NCI-H2227 (cell line): ENCODE measurements around the gene STIMATE.

Source experiments
- DNase-seq: peaks from one replicate; lab custom pipeline; 2025; ENCODE audit not compliant: unreplicated experiment; lab: John Stamatoyannopoulos, UW

The STIMATE gene

DNA sequence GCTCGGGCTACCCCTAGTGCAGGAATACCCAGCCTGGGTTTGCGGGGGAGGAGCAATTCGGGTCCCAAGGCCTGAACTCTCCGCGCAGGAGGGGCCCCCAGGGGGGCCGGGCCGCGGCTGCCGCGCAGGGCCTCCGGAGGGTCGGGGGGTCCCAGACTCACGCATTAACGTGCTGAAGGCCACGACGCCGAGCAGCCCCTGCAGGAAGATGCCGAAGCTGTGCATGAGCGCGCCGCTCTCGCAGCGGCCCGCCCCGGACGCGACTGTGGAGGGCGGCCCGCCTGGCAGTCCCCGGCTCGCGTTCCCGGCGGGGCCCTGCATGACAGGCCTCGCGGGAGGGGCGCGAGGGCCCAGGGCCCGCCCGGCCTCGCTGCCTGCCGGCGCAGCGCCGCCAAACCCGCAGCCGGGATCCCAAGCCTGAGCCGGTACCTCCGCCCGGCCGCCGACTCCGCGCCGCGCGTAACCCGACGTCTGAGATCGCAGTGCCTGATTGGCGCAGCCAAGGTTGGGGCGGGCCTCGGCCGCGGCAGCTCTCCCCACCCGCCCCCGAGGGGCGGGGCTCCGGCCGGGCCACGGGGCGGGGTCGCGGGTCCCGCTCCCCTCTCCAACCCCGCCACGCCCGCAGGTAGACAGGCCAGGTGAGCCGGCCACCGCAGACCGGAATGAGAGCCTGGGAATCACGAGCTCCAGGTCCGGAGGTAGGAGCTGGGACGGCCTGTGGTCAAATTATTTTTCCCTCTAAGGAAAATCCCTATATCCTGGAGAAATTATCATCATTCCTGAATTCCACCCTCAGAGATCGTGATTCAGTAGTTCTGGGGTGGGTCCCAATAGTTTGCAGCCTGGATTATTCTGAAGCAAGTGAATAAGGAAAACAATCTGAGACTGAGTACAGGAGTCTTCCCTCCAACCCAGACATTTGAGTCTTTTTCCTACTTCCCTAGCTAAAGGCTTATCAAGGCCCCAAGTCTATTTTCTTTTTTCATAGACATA lies at the start of gene STIMATE:
Gene STIMATE, minus strand, starts transcription at position 419 of the 993 bp plus-strand sequence. Its CDS starts 98 bp downstream, at position 321.
- DNase-seq = peak; percentile 83

DNA sequence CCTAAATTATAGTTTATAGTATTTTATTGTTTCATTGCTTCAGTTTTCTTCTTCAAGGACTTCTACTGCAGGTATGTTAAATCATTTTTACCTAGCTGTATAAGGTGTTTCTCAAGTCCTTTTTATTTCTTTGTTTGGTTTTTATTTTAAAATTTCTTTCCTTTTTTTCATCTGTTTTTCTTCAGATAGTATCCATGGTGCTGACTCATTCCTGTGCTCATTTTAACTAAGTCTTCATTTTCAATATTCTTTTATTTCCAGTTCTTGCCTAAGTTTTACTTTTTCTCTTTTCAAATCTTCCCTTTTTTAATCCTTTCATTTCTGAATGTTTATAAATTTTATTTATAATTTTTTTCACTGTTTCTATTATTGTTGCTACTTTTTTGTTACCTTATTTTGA lies 42.3 kb upstream of the STIMATE start:
- no peak for DNase-seq

DNA sequence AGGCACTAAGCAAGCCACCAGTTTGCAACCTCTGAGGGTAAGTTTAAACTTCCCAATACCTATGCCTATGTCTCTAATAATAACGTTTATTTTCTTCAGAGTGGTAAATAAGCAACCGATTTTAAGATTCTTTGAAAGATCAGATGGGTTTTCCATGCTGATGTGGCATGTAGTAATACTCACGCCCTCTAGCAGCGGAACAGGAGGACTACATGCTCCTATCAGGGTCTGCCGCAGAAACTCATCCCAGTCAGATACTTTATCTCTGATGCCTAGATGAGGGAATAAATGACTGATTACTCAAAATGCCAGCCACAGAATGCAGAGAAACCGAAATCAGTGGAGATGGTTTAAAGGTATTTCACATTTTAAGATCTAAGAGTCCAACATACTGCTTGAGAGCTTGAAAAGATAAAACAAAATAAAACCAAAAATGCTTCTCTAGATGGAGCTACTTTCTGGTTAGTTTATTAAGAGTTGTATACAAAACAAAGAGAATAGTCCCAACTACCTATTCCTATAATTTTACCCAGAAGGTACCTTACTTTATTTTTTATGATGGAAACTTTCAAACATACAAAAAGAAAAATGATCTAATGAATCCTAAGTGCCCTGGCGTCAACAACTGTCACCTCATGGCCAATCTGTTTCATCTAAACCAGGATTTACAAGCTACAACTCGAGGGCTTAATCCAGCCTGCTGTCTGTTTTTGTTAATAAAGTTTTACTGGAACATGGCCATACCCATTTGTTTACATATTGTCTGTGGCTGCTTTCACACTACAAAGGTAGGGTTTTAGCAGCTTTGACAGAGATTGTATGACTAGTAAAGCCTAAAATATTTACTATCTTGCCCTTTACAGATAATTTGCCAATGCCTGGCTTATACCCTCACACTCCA lies 37.5 kb upstream of the STIMATE start:
- peak; percentile 30 for DNase-seq

DNA sequence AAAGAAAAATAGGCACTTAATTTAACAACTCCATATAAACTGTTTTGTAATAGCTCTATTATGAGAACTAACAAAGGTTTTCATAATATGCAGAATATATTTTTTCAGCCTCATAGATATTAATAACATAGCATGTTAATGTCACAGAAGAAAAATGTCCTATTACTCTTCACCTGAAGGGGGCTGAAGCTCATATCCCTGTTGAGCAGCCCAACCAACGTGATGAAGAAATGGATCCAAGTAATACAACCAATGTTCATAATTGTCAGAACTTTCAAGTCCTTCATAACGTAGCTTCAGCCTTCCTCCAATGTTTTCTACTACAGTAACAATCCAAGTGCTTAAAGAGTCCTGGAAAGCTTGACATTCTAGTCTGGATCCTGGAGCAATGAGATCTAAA lies 34.5 kb upstream of the STIMATE start:
- no peak for DNase-seq

DNA sequence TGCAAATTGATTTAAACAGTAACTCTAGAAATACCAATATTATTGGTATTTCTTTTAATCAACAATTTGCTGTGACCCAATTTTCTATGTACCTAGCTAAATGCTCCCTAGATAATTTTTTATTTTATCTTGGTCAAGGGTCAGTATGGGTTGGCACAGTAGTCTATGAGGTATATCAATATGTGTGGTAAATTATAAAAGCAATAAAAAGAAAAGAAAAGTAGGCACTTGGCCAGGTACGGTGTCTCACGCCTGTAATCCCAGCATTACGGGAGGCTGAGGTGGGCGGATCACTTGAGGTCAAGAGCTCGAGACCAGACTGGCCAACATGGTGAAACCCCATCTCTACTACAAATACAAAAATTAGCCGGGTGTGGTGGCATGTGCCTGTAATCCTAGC lies 34.0 kb upstream of the STIMATE start:
- no peak for DNase-seq

DNA sequence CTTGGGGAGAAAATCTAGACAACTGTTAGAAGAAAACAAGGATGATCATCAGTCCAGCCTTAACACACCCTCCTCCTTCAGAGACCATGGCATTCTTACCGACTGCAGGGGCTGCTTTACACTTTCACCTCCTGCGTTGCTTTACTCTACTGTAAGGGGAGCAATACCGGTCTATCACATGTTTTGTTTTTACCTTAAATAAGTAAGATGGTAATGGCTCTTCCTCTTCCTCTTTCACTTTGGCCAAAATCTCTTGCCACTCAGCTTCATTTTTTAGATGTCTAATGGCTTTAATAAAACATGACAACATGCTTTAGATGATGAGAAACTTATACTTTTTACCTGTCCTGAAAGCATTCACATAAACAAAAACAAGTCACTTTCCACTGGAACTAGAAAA lies 33.4 kb upstream of the STIMATE start:
- DNase-seq = no peak

DNA sequence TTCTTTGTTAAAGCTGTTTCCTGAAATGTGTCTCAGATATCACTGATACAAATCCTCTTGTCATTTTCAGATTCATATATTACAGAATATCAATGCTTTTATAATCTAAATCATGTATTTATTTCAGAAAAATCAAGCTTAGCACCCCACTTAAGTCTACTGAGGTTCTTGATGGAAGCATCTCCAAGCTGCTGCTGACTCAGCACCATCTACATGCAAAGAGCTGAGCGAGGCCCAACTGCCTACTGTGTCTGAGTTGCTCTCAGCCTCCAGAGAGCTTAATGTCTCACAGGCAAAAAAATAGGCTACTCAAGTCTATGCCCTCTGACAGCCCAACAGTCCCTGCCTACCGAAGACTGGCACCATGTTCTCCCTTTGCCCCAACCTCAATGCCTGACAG lies 29.2 kb upstream of the STIMATE start:
- DNase-seq = no peak

DNA sequence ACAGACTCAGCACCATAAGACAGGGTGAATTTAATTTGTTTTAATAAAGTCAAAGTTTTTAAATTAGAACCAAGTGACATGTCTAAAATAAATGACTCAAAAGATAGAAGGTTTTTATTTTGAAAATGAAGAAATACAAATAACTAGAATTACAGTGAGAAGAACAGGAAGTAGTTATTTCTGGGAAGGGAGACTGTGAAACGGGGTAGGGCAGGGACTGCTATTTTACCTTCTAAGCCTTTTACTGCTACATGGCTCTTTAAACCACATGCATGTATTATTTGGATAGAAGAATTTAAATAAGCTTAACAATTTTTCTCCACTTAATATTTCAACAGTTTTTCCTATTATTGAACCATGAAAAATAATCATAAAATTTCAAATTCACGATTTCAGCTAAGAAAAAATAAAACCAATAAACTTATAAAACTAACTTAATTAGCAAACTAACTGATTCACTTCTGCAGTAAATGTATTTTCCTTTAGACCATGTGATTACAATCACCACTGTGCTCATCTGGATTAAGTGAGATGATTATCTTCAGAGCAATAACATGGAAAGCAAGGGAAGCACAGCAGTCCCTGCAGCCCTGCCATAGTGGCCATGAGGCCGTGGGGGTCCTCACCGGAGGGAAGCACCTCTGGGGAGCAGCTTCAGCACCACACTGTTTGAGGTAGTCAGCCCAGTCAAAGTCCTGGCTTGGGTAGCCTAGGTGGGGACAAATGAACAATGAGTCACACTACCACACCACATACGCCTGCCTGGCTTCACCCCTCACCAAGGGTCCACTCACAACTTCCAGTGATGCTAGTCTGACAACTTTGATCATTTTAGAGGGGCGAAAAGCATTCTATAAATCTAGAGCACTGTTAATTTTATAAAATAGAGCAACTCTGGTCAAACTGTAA lies 28.3 kb upstream of the STIMATE start:
- no peak for DNase-seq

DNA sequence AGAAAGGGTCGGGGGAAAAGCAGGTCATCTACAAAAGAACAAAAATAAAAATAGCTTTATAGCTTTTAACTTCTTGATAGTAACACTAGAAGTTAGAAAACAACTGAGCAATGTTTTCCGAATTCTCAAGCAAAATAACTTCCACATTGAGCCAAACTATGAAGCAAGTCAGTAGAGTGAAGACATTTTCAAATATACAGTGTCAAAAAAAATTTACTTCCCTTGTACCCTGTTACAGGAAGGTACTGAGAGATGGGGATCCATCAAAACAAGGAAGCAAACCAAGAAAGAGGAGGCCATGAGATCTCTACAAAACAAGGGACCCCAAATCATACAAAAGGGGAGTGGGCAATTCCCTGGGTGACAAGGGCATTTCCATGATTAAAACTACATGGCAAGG lies 26.6 kb upstream of the STIMATE start:
- no peak for DNase-seq

DNA sequence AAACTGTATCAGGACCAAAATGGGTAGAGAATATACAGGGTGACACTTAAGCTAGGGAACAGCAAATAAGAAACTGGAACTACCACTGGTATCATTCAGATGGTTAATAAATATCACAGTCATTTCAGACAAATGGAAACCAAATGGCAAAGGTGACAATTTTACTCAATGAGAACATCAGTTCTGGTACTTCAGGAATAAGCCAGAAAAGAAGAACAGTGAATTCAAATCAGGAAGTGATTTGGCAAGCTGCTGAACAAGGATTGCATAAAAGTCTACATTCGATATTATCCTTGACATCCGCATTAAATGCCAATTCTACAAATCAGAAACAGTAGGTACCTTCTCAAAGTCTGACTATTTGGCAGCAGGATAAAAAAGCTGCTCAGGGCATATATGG lies 23.5 kb upstream of the STIMATE start:
- DNase-seq = no peak

DNA sequence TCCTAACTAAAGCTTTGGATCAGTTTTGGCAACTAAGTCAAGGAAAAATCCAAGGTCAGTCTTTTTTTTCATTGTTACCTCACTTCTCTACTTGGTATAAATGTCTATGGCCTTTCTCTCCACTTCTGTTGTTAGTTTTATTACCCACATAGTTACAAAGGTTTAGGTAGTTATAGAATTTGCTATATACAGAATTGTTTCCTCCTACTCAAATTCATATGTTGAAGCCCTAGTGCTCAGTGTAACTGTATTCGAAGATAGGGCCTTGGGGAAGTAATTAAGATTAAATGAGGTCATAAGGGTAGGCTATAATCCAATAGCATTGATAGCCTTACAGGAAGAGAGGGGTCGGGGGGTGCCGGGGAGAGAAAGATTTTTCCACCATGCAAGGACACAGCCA lies 19.7 kb upstream of the STIMATE start:
- no peak for DNase-seq

DNA sequence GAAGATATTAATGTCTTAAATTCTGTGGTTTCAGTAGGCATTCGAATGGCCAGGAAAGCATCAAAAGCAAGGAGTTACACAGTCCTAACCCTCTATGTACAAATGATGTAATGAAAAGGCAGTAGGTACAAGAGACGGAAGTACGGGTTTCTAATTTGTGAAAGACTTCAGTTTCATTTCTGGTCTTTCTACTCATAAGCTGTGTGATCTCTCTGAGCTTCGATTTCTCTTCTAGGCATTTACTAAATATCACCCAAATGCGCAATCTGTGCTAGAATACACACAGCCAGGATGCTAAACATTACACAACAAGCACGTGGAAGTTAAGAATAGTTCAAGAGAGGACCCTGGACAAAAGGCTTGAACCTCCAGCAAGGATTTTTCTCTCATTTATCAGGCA lies 17.9 kb upstream of the STIMATE start:
- no peak for DNase-seq

DNA sequence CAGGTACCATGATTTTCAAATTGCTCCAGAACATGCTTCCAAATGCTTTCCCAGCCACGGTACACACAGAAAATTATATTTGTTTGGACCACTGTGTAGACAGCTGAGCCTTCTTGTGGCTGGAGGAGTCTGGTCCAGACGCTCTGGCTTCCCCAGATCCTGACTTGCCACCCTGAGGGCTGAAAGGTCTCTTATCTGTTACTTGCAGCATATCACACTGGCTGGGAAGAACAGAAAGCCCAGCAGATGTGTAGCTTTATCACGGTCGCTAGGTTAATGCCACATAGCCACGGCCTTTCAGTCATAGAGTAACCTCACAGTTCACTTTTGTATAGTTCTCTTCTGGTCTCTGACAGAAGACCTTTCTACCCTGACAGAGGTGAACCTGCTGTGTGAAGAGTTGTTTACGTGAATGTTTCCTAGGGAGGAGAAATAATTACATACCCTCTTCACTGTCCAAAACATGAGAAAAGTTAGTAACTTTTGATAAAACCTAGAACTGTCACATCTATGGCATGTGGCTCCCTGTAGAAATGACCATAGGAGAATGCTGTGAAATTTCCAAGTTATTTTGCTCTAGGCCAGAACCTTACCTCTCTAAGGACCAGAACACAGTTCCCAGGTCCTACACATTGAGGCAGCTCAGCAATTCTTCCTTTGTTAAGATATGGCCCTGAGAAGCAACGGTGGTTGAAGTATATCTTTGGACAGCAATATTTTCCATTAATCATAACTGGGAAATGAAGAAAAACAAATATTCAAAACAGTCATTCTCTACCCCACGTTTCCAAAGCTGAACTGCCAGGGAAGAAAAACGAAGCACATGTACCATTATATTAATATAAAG lies 15.8 kb upstream of the STIMATE start:
- no peak for DNase-seq

DNA sequence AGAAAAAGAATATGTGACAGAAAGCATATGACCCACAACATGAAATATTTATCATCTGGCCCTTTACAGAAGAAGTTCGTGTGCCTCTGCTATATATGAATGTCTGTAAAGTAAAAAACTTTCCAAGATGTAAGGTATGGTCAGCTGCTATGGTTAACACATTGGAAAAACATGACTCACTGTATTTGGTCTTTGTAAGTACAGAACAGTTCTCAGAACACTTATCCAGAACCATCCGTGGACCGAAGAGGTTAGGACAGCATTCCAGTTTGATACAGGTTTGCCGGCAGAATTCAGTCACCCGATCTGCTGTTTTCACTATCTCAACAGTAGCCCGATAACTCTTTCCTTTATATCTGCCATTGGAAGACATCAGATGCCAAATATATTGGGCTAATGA lies 13.5 kb upstream of the STIMATE start:
- DNase-seq = no peak

DNA sequence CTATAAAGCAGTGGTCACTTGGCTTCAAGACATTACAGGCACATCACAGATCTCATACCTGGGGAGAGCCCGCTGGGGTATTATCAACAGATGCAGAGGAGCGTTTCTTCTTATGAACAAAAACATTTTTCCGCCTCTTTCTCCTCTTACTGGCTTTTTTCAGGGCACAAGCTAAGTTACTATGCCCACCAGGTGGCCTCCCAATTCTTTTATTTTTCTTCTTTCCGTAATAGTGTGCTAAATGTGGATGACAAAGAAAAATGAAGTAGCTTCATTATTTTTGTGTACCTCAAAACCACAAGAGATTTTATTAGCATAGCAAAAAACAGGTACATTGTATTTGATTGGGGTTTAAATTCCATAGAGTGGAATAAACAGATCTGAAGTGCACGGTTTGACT lies 10.1 kb upstream of the STIMATE start:
- no peak for DNase-seq

DNA sequence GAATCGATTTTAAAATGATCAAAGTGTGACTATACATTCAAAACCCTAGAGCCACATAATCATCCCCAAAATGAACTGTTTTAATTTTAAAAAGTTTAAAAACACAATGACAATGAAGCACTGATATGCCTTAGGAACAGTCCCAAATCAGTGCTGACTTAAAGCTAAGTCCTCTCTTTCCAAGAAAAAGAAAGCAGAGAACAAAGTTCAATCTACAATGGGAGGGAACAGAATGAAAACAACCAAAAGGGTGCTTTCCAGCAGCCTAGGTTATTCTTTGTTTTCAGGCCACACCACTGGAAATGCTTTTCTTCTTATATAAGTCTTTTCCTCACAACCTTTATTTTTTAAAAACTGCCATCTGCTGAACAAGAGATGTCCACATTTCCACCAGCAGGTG lies 7.2 kb upstream of the STIMATE start:
- DNase-seq = no peak

DNA sequence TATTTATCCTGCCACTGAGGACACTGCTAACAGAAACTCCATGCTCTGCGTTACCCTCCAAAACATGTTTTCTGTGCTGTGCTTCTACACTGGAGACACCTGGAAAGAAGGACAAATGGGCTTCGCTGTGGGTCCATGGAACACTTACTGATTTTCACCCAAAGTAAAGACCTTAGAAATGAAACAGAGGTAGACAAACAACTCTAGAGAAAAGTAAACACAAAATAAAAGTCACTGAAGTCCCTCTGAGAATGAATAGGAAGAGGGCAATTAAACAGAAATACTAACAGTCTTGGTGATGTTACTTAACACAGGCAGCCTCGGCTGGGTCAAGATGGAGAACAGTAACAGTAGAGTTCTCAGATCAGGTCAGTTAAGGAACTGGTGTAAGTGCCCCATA lies 6.7 kb upstream of the STIMATE start:
- no peak for DNase-seq

DNA sequence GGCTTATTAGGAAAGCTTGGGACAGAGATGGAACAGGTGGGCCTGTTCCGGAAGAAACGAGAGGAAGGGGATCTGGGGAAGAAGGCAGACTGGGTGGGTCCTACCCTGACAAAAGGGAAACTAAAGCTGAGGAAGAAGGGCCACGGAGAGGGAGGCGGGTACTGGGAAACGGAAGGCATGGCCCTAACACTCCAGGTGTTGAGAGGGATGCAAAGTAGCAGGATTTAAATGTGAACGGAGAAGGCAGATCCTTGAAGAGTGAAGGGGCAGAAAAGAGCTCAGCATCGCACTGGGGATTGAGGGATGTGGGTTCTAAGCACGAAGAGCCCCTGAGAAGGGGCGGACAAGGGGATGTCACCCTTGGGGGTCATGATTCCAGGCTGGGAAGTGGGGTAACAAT lies 735 bp downstream of the STIMATE start:
- no peak for DNase-seq

DNA sequence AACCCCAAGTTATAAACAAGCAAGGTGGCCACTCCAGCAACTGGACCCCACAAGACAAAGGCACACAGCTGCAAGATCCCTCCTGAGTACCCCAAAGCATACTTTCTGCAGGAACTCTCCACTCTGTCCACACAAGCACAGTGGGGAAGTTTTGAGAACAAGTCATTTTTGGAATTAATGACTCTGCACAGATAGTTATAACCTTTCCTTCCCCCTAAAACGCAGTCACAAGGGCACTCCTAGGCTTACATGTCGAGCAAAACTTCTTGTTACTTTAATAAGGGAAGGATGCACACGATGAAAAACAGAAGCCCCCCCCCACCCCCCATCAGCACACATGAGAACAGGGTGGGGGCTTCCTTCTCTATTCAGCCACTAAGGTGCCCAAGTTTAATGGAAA lies 1.2 kb downstream of the STIMATE start:
- no peak for DNase-seq

DNA sequence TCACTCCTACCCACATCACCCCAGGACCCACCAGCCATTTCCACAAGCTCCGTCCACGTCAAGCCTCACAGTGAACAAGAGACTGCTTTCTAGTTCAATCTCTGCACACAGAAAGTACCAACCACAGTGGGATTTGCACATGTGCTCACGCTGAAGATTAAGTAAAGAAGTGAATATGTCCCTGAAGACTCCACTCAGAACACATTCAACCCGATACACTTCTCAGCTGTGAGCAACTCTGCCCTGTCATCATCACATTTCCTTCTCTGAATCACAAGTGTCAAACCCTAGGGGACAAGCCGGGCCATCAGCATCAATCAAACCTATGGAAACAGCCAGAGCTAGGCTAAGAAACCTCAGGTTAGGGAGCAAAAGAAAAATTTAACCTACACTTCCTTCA lies 1.9 kb downstream of the STIMATE start:
- DNase-seq = no peak
